Renal cortex interstitium (tissue), 11 donors: Measurements from ENCODE around the gene PGGT1B. TPM values are rescaled to one million over a fixed set of nuclear protein-coding genes. Genes with fewer than 3 reads are reported as not detected.

Experiments used
- DNase-seq, 11 donors: peaks; one replicate each; pipeline ENCODE4 v3.0.0-alpha.2; 2013; ENCODE audit warnings: low read depth in 9 of 11, low spot score in 4 of 11; ENCODE audit errors: extremely low read depth in 1 of 11
- polyA plus RNA-seq, 3 donors: library from polyadenylated mRNA; unstranded; fragments of 120-200 nt; gene quantifications; one replicate each; pipeline ENCODE4 v1.2.1, GENCODE V29; 2013; ENCODE audit not compliant: insufficient read length in 3 of 3

The PGGT1B gene
- polyA plus RNA-seq, 3 donors = 28.4 to 33.7 (median 30.3) TPM

GRCh38 chr5:115196161-115196560 is 66.5 kb downstream of the PGGT1B start:
- no peak for DNase-seq

- no peak for DNase-seq
Observed at GRCh38 chr5:115194676-115195075, 68.0 kb downstream of the PGGT1B start.

GRCh38 chr5:115193295-115193694 is 69.4 kb downstream of the PGGT1B start:
- DNase-seq = no peak

- DNase-seq = no peak
Observed at GRCh38 chr5:115192098-115192497, 70.6 kb downstream of the PGGT1B start.

GRCh38 chr5:115191474-115192031 is 71.1 kb downstream of the PGGT1B start:
- no peak for DNase-seq

- DNase-seq = no peak
Observed at GRCh38 chr5:115190388-115190787, 72.3 kb downstream of the PGGT1B start.

GRCh38 chr5:115189866-115190265 is 72.8 kb downstream of the PGGT1B start:
- DNase-seq = no peak

- DNase-seq = no peak
Observed at GRCh38 chr5:115186794-115187193, 75.9 kb downstream of the PGGT1B start.

GRCh38 chr5:115184770-115185169 is 77.9 kb downstream of the PGGT1B start:
- no peak for DNase-seq

GRCh38 chr5:115181757-115182156 is 80.9 kb downstream of the PGGT1B start:
- DNase-seq = no peak

GRCh38 chr5:115180165-115180709 is 82.4 kb downstream of the PGGT1B start:
- peak in 5 of 11 donors; percentile 25 to 58 (median 50) for DNase-seq

- DNase-seq = peak in 4 of 11 donors; percentile 20 to 40 (median 22)
Observed at GRCh38 chr5:115179394-115180164, 83.1 kb downstream of the PGGT1B start.

- peak in 2 of 11 donors; percentile 2 to 5 for DNase-seq
Observed at GRCh38 chr5:115179030-115179393, 83.7 kb downstream of the PGGT1B start.

GRCh38 chr5:115170929-115171510 is 91.7 kb downstream of the PGGT1B start:
- peak in 2 of 11 donors; percentile 3 to 6 for DNase-seq

GRCh38 chr5:115170134-115170928 is 92.3 kb downstream of the PGGT1B start:
- peak in 4 of 11 donors; percentile 9 to 39 (median 25) for DNase-seq

GRCh38 chr5:115169487-115170133 is 93.1 kb downstream of the PGGT1B start, which contains the start of gene TRIM36:
TSS of gene TRIM36 (minus strand) at chr5:115169908. CDS start at chr5:115169634, 274 bp downstream.
- peak in 10 of 11 donors; percentile 69 to 84 (median 80) for DNase-seq

- DNase-seq = peak in 3 of 11 donors; percentile 1 to 6 (median 4)
Observed at GRCh38 chr5:115168829-115169486, 93.7 kb downstream of the PGGT1B start.

GRCh38 chr5:115166744-115167393 is 95.8 kb downstream of the PGGT1B start:
- no peak for DNase-seq
